Heart left ventricle (tissue), 16 donors: ENCODE data around the gene DCAF10. TPM values are rescaled to one million over a fixed set of nuclear protein-coding genes. Genes with fewer than 3 reads are reported as not detected.

Source experiments
- ATAC-seq, 4 donors: fragments of 200-7000 bp; cut with Tn5 transposase; one replicate each; pipeline ENCODE4 v1.9.1; 2020 to 2022; ENCODE audit warnings: moderate library complexity in 4 of 4, mild to moderate bottlenecking in 3 of 4, moderate number of reproducible peaks in 1 of 4
- DNase-seq, 5 donors: peaks; one replicate each; pipeline ENCODE4 v3.0.0-alpha.2; 2020
- H3K27ac ChIP-seq, 12 donors: fragments of 200-600 bp; sonication (generic) in 4 of 12; one replicate each; pipeline versions ENCODE4 v1.5.0 to v1.8.0; 2016 to 2022; ENCODE audit warnings: mild to moderate bottlenecking in 2 of 12
- H3K27me3 ChIP-seq, 9 donors: fragments of 200-600 bp; sonication (generic) in 2 of 9; one replicate each; pipeline versions ENCODE4 v1.5.1 to v1.8.0; 2016 to 2022; ENCODE audit warnings: mild to moderate bottlenecking in 3 of 9
- H3K36me3 ChIP-seq, 9 donors: fragments of 200-600 bp; sonication (generic) in 2 of 9; one replicate each; pipeline versions ENCODE4 v1.5.0 to v1.8.0; 2018 to 2022; ENCODE audit warnings: mild to moderate bottlenecking in 2 of 9
- H3K4me1 ChIP-seq, 12 donors: fragments of 200-600 bp; sonication (generic) in 4 of 12; one replicate each; pipeline versions ENCODE4 v1.5.0 to v1.8.0; 2016 to 2022; ENCODE audit warnings: mild to moderate bottlenecking in 3 of 12
- H3K4me3 ChIP-seq, 12 donors: fragments of 200-600 bp; sonication (generic) in 4 of 12; one replicate each; pipeline versions ENCODE4 v1.5.0 to v1.8.0; 2017 to 2022; ENCODE audit warnings: mild to moderate bottlenecking in 9 of 12, moderate library complexity in 4 of 12
- H3K9me3 ChIP-seq, 12 donors: fragments of 200-600 bp; sonication (generic) in 4 of 12; one replicate each; pipeline versions ENCODE4 v1.5.0 to v1.8.0; 2016 to 2022; ENCODE audit warnings: mild to moderate bottlenecking in 1 of 12
- POLR2A ChIP-seq, 2 donors: fragments of 450-650 bp; IDR thresholded peaks; one replicate each; pipeline ENCODE4 v1.6.1; 2017; ENCODE audit warnings: antibody characterized with exemption in 2 of 2, mild to moderate bottlenecking in 2 of 2, moderate library complexity in 2 of 2
- WGBS, 4 donors: extraction: QIAGEN DNeasy Blood & Tissue Kit in 2 of 4; methylation state at CpG; one replicate each; pipeline versions ENCODE4 v1.1.5 to v1.1.7; 2013 to 2018; 5-methylcytosine and 5-hydroxymethylcytosine counted together
- intact Hi-C, 10 donors: fragments of 100-400 bp; cut with DNase I; formaldehyde crosslinking; loops; one replicate each; pipeline versions ENCODE4 v1.11.1 to v1.14.2; 2022
- polyA plus RNA-seq, 2 donors: library from polyadenylated mRNA; stranded (reverse); fragments of 200-250 nt; gene quantifications; one replicate each; pipeline ENCODE4 v1.2.3, GENCODE V29; 2013
- total RNA-seq, 9 donors: library from RNA; depleted of rRNA in 2 of 9; stranded (reverse); fragments of >200 nt in 2 of 9; fragmentation: NEBNext Ultra II Directional in 3 of 9; extraction: Animal tissue kit (Norgen Biotek cat#: 25700) in 3 of 9; gene quantifications; one replicate each; pipeline versions ENCODE4 v1.1.0 to v1.2.4, GENCODE V29; 2016 to 2023
- TF ChIP-seq, protein P1 (sequence below), 12 donors: fragments of 200-600 bp; sonication (generic) in 4 of 12; IDR thresholded peaks; one replicate each; pipeline versions ENCODE4 v1.5.0 to v1.8.0; 2018 to 2022; ENCODE audit warnings: antibody characterized with exemption in 12 of 12, mild to moderate bottlenecking in 5 of 12
- donor health status: ischemic (EF 13 %, LVEDD 7.1; RV severe dilation, severe dysfunction).
- donor health status: healthy with polysubstance abuse.
- donor health status: DM: no; HTN: yes; CAD: no.
- donor health status: DM: no; HTN: no; CAD: no.
- donor health status: ischemic (EF 25% LVEDD 6.9; RV normal size, moderate dysfunction).
- donor health status: ischemic (EF 25% LVEDD 5.7; RV mildly dilated, moderate dysfunction).
- donor health status: healthy.
- donor health status: DM: yes; HTN: yes; CAD: no.
- donor health status: ischemic (EF 35%, LVEDD 5.7; RV mildly dilated, moderate dysfunction).
- donor health status: nonischemic (EF 11% LVEDD 7.7; RV severe dilation, severe dysfunction).
- donor health status: DM: yes; HTN: yes; CAD: no.
- donor health status: PGD.
- donor health status: ischemic (EF 29% LVEDD 5.4; RV normal size, mild dysfunction).
- donor health status: nonischemic (EF 23%, LVEDD 6.1; RV moderate dilation, normal function).

DCAF10 gene
- total and polyA plus RNA-seq, 11 donors, result 5.0 to 24.3 (median 19.8) TPM

DNA sequence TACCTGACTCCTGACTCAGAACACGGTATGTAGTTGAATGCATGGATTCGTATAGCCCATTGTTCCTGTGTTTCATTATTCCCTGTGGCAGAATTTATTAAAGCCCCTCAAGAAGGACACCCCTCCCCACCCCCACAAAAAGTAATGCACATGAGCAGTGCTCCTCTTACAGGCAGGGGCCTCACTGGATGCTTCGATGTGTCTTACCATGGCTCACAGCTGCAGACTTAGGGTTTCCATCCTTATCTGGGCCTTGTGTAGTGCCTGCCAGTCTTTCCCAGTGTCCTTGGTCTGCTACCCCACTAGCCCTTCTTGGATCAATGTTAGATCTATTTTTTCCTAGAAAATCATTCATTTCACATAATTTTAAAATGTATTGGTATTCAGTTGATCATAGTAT is 30.6 kb upstream of the DCAF10 start:
- no peaks in the 10 kb centered on the region for H3K27me3 ChIP-seq
- 94 to 98% (median 96%) methylated on average over 3 of the region's 3 CpGs for WGBS, 4 donors
- H3K27ac ChIP-seq, result no peak overlapping the region
- peaks cover 0 to 78% (median 46%) of the 10 kb centered on the region in 9 donors for H3K36me3 ChIP-seq
- no peaks in the 10 kb centered on the region for H3K4me1 ChIP-seq
- H3K9me3 ChIP-seq, result no peaks in the 10 kb centered on the region
- intact Hi-C loops, result loop anchor here in 2 of 10 donors (10.0 kb wide), 1 partner anchor 185 kb away; no protein-coding TSS in a partner anchor
- no peak for TF ChIP-seq POLR2A (IDR thresholded peaks at IDR 0.05)
- TF ChIP-seq, protein P1, sequence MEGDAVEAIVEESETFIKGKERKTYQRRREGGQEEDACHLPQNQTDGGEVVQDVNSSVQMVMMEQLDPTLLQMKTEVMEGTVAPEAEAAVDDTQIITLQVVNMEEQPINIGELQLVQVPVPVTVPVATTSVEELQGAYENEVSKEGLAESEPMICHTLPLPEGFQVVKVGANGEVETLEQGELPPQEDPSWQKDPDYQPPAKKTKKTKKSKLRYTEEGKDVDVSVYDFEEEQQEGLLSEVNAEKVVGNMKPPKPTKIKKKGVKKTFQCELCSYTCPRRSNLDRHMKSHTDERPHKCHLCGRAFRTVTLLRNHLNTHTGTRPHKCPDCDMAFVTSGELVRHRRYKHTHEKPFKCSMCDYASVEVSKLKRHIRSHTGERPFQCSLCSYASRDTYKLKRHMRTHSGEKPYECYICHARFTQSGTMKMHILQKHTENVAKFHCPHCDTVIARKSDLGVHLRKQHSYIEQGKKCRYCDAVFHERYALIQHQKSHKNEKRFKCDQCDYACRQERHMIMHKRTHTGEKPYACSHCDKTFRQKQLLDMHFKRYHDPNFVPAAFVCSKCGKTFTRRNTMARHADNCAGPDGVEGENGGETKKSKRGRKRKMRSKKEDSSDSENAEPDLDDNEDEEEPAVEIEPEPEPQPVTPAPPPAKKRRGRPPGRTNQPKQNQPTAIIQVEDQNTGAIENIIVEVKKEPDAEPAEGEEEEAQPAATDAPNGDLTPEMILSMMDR (IDR thresholded peaks at IDR 0.05), result no peak
- ATAC-seq (no peak), DNase-seq (no peak)
- no peak overlapping the region for H3K4me3 ChIP-seq

DNA sequence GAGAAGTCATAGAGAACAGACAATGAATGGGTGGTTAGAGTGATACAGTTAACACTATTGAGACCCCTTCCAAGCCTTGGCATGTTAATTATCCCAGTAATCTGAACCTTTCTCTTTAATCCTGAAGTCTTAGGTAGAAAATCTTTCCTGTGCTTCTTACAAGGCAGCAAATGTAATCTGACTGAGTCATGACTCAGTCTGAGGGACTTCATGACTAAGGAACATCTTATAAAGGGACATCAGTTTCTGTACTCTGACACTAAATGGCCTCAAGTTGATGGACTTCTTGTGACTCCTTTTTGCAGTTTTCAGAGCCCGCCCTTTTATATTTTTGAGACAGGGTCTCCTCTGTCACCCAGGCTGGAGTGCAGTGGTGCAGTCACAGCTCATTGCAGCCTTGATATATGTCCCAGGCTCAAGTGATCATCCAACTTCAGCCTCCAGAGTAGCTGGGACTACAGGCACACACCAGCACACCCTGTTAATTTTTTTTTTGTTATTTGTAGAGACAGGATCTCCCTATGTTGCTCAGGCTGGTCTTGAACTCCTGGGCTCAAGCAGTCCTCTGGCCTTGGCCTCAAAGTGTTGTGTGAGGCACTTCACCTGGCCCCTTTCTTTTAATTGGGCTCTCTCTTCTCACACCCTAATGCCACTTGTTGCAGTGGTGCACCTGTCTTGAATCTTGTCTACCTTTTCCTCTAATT is 25.2 kb upstream of the DCAF10 start:
- intact Hi-C loops, result loop anchor here in 1 of 10 donors (10.0 kb wide), 1 partner anchor 191 kb away; no protein-coding TSS in a partner anchor
- ATAC-seq (no peak), DNase-seq (no peak)
- no peak overlapping the region for H3K27ac ChIP-seq
- peaks cover 0 to 100% (median 78%) of the 10 kb centered on the region in 9 donors for H3K36me3 ChIP-seq
- no peak overlapping the region for H3K4me3 ChIP-seq
- TF ChIP-seq POLR2A (IDR thresholded peaks at IDR 0.05), result no peak
- TF ChIP-seq, protein P1 (IDR thresholded peaks at IDR 0.05), result no peak
- H3K4me1 ChIP-seq, result no peaks in the 10 kb centered on the region
- no peaks in the 10 kb centered on the region for H3K9me3 ChIP-seq
- 94 to 100% (median 97%) methylated on average over 1 of the region's 1 CpG for WGBS, 4 donors
- no peaks in the 10 kb centered on the region for H3K27me3 ChIP-seq

DNA sequence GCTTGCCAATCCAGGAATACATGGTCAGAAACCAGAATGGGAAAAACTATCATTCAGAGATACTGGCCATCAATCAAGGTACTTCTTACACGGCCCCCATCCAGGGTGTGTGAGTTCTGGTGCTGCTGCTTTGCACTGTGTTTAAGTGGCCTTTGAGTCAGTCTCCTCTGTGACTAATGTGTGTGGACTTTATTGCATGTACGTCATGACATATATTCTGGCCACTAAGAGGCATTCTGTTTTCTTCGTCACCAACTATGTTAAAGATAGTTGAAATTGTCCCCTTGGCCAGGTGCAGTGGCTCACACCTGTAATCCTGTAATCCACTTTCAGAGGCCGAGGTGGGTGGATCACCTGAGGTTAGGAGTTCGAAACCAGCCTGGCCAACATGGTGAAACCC is 24.3 kb upstream of the DCAF10 start:
- Histone ChIP-seq H3K27me3 (no peaks in the 10 kb centered on the region), H3K4me3 (no peak overlapping the region), H3K9me3 (no peaks in the 10 kb centered on the region), H3K27ac (no peak overlapping the region), H3K4me1 (no peaks in the 10 kb centered on the region), H3K36me3 (peaks cover 0 to 100% (median 79%) of the 10 kb centered on the region in 9 donors)
- WGBS, 4 donors, result 83 to 91% (median 88%) methylated on average over 5 of the region's 5 CpGs
- DNase-seq, result no peak
- no peak for ATAC-seq
- TF ChIP-seq POLR2A (IDR thresholded peaks at IDR 0.05), result no peak
- TF ChIP-seq, protein P1 (IDR thresholded peaks at IDR 0.05), result no peak
- intact Hi-C loops, result loop anchor here in 1 of 10 donors (10.0 kb wide), 1 partner anchor 192 kb away; no protein-coding TSS in a partner anchor

DNA sequence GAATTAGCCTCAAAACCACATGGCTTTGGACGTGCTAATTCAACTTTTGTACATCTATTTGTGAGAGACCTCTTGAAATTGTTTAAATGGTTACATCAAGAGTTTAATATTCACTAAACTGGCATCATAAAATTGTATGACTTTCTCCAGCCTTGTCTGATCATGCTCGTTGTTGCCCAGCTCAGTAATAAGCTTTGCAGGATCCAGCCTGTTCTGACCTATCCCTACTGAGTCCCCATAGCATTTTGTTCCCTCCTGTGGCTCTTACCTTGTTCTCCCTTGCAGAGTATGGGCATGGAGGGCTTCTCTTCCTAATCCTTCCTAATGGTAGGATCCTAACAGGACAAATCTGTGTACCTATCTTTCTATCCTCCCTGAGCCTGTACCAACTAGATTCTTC is 22.1 kb upstream of the DCAF10 start:
- H3K36me3 ChIP-seq, result peaks cover 0 to 100% (median 90%) of the 10 kb centered on the region in 9 donors
- no peak for DNase-seq
- intact Hi-C loops, result loop anchor here in 1 of 10 donors (2.0 to 10.0 kb wide), 2 partner anchors 20 to 194 kb away; no protein-coding TSS in a partner anchor

More for the DNA sequence above, 22.1 kb upstream of the DCAF10 start:
- 83 to 89% (median 85%) methylated on average over 2 of the region's 2 CpGs for WGBS, 4 donors
- Histone ChIP-seq H3K9me3 (no peaks in the 10 kb centered on the region), H3K4me3 (no peak overlapping the region), H3K27ac (no peak overlapping the region), H3K27me3 (no peaks in the 10 kb centered on the region), H3K4me1 (peaks cover 0 to 14% (median 5%) of the 10 kb centered on the region in 12 donors)
- TF ChIP-seq POLR2A (IDR thresholded peaks at IDR 0.05), result no peak
- TF ChIP-seq, protein P1 (IDR thresholded peaks at IDR 0.05), result no peak
- no peak for ATAC-seq
